ENCODE results near the gene TLR10.

The TLR10 gene

DNA sequence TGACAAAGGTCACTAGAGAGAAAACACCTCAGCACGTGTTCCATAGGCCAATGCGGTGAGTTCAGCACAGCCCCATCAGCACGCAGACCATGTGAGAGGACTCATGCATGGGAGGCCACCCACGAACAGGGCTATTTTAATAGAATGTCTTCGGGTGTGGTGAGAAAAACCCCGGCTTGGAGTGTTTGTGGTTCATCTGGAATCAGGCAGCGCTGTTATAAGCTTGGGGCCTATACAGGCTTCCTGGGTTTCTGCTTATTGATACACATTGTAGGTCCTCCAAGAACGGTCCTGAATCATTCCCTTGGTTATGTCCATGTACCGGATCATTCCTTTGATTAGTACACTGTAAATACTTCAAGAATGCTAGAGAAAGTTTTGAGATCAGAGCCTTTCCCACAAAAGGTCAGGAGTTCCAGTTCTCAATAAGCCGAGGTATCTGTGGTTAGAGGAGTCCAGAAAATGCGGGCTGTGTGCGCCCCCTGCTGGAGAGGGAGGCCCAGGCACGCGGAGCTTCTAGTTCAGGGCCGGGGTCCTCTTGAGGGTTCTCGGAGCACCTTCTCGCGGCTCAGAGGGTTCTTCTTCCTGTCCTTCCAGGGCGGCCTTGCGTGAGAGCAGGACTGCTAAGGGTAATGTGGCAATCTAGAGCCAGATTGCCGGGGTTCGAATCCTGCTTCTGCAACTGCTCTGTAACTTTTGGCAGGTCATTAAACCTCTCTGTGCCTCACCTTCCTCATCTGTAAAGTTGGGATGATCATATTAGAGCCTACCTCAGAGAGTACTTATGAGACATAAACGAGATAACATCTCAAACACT is 51.8 kb downstream of the TLR10 start:
- DNase-seq (ENCODE audit: low read depth in 4 of 4, low spot score in 1 of 4): peak; percentile 69 to 81 (median 73)

DNA sequence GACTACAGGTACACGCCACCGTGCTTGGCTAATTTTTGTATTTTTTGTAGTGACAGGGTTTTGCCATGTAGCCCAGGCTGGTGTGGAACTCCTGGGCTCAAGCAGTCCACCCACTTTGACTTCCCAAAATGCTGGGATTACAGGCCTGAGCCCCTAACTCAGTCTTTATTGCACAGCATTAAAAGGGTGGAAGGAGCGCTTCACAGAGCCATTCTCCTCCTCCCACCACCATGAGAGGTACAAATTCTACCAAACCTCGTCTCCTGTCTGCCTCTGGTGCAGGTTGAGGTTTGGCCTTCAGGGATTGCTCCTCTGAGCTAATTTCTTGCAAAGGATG is 52.3 kb downstream of the TLR10 start:
- no peak for DNase-seq (ENCODE audit: low read depth in 4 of 4, low spot score in 1 of 4)

GRCh38 chr4:38728631-38729141 is 54.1 kb downstream of the TLR10 start:
- DNase-seq (ENCODE audit: low read depth in 4 of 4, low spot score in 1 of 4): no peak

GRCh38 chr4:38724475-38724808 is 58.3 kb downstream of the TLR10 start:
- DNase-seq (ENCODE audit: low read depth in 4 of 4, low spot score in 1 of 4): no peak

- DNase-seq (ENCODE audit: low read depth in 4 of 4, low spot score in 1 of 4): no peak
Observed at GRCh38 chr4:38723726-38724474, 58.9 kb downstream of the TLR10 start.

GRCh38 chr4:38723114-38723513 is 59.7 kb downstream of the TLR10 start:
- DNase-seq (ENCODE audit: low read depth in 4 of 4, low spot score in 1 of 4): no peak

Measured in stimulated activated CD4-positive, alpha-beta T cell treated with anti-CD3 and anti-CD28 coated beads, Interleukin-1b, Interleukin-23, amount 100 ng/mL, for 24 hours (primary cell).